ENCODE measurements around the gene SVOPL.

The SVOPL gene

DNA sequence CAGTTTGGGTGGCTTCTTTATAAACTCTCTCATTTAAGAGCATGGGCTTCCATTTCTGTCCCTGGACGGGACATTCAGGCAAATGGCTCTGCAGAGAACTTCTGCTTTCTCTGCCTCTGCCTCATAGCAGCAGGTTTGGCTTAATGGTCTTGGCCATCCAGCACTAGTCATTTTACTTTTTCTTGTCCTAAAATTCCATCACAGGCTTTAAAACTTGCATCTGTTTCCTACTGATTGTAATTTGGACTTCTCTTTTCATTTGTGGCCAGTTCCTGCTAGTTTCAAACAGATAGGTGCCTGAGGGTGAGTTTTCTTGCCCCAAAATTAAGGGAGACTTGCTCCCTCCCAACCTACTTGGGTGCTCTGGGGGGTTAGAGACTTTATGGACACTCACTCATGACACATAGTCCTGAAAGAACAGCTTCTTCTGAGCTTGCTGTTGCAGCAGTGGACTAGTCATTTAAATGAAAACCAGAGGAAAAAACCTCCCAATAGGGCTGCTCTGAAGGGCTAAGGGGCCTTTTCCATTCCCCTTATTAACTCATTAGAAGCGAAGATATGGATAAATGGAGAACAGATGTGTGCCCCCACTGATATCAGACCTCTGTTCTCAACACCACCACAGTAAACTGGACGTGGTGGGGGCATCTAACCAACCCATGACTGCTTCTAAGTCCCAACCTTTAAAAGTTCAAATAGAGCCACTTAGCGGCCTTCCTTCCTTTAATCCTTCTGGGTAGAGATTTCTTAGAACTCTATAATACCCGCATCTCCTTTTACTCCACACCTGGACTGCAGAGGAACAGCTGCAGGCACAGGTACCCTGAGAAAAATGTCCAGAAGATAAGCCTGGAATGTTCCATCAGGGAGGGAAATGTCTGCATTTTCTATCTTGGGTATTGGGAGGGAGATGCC, 38.8 kb downstream of the SVOPL start:
- in situ Hi-C loops (cut with MboI; ENCODE audit: low sequenced_read_pairs) = no loop called here

DNA sequence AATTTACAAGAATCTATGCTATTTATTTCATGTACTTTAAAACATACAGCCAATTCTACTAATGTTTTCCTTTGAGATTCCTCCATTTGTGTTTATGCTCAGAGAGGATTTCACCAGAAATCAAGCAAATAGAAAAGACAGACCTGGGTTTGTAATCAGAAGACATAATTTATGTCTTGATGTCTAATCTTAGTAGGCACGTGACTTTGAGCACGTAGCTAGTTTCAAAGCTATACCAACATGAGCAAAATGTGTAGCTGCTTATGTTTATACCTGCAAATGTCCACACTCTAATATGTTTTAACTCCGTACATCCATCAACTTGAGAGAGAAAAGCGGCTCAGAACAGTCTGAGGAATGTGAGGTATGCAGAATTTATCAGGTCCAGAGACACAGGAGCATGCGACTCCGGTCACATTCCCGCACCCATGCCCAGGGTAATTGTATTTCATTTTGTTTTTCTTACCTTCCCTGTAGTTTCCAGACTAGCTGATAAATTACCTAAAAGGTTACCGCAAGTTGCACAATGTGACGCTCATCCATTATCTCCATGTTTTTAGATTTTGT, 40.0 kb downstream of the SVOPL start:
- in situ Hi-C loops (cut with MboI; ENCODE audit: low sequenced_read_pairs) = no loop called here

DNA sequence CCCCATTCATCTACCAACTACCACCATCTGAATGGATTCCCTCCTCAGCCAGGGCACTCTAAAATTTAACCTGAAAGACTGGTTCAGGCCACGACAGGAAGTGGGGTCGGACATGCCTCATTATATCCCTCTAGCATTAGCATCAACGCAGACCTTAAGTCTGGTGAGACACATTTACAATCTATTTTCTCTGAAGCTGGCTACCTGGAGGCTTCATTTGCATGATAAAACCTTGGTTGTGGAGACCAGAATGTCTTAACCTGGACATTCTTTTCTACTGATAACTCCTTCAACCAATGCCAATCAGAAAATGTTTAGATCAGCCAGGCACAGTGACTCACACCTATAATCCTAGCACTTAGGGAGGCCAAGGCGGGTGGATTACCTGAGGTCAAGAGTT, 42.3 kb downstream of the SVOPL start:
- in situ Hi-C loops (cut with MboI; ENCODE audit: low sequenced_read_pairs) = no loop called here

DNA sequence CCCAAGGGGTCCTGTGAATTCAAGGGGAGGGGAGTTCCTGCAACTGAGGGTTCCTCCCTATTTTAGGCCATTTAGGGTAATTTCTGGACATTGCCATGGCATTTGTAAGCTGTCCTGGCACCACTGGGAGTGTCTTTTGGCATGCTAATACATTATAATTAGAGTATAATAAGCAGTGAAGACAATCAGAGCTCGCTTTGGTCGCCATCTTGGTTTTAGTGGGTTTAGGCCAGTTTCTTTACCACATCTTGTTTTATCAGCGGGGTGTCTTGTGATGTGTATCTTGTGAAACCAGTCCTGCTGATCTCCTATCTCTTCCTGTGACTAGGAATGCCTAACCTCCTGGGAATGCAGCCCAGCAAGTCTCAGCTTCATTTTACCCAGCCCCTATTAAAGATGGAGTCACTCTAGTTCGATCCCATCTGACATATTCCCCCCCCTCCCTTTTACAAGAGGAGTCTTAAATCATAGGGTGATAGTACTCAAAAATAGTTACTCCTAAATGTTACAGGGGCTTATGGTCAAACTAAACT, 43.2 kb downstream of the SVOPL start:
- in situ Hi-C loops (cut with MboI; ENCODE audit: low sequenced_read_pairs) = no loop called here

DNA sequence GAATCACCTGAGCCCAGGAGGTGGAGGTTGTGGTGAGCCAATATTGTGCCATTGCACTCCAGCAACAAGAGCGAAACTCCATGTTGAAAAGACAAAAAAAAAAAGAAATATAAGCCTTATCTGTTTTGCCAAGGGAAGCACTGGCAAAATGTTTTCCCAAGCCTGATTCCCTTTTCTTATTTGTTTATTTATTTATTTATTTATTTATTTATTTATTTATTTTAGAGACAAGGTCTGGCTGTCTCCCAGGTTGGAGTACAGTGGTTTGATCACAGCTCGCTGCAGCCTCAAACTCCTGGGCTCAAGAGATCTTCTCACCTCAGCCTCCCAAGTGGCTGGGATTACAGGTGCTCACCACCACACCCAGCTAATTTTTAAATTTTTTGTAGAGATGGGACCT, 44.2 kb downstream of the SVOPL start:
- in situ Hi-C loops (cut with MboI; ENCODE audit: low sequenced_read_pairs) = no loop called here

DNA sequence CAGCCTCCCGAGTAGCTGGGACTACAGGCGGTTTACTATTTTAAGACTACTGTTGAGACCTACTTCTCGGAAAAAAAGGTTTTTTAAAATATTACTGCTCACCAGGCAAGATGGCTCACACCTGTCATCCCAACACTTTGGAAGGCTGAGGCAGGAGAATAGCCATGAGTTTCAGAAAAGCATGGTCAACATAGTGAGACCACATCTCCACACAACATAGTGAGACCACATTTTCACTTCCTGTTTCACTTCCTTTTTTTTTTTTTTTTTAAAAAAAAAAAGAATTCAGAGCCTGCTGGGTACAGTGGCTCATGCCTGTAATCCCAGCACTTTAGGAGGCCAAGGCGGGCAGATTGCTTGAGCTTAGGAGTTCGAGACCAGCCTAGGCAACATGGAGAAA, 46.5 kb downstream of the SVOPL start:
- in situ Hi-C loops (cut with MboI; ENCODE audit: low sequenced_read_pairs) = no loop called here

DNA sequence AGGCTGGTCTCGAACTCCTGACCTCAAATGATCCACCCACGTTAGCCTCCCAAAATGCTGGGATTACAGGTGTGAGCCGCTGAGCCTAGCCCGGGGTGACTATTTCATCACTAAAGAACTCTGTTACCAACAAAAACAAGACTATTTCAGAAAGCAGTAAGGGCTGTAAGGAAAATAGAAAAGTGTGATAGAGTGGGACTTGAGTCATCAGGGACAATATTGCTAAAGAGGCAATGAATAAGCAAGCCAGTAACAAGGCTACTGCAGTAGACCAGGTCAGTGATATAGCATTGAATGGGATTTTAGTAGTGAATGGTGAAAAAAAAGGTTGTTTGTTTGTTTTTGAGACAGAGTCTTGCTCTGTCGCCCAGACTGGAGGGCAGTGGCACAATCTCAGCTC, 51.7 kb downstream of the SVOPL start:
- in situ Hi-C loops (cut with MboI; ENCODE audit: low sequenced_read_pairs) = no loop called here

DNA sequence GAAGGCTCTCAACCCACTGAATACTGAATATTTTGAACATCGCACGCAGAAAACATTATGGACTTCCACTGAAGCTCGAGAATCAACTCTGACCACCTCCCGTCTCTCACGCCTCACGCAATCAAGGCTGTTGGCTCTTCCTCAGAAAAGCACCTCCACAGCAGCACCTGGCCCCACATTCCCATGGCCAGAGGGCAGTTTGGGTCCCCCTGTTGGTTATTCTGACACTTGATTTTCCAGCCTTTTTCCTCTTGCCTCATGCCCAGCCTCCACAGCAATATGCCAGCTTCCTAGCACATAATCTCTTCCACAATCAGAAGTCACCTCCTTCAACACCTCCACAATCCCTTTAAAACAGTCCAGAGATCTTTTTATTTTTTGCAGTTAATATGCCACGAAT, 55.9 kb downstream of the SVOPL start:
- in situ Hi-C loops (cut with MboI; ENCODE audit: low sequenced_read_pairs) = no loop called here

DNA sequence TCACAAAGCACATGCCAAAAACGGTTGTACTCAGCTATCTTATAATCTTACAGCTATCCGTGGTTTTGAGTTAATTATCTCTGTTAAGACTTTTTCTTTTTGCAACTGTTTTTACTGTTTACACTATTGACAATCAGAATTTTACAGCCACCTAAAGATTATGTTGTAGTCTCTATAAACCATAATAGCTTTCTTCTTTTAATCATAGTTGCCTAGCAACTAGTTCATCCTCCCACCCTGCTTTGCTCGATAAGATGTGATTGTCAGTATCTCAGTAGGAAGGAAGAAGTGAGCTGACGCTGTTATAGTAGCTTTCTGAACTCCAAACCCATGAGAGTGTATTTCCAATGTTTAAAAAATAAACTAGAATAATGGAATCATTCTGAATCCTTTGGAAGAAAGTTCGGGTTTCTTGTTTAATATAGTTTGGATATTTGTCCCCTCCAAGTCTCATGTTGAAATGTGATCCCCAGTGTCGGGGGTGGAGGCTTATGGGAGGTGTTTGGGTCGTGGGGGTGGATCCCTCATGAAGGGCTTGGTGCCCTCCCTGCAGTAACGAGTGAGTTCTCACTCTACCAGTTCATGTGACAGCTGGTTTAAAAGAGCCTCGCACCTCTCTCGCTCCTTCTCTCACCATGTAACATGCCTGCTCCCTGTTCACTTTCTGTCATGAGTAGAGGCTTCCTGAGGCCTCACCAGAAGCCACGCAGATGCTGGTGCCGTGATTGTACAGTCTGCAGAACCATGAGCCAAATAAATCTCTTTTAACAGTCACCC, 68.1 kb downstream of the SVOPL start:
- in situ Hi-C loops (cut with MboI; ENCODE audit: low sequenced_read_pairs) = no loop called here

DNA sequence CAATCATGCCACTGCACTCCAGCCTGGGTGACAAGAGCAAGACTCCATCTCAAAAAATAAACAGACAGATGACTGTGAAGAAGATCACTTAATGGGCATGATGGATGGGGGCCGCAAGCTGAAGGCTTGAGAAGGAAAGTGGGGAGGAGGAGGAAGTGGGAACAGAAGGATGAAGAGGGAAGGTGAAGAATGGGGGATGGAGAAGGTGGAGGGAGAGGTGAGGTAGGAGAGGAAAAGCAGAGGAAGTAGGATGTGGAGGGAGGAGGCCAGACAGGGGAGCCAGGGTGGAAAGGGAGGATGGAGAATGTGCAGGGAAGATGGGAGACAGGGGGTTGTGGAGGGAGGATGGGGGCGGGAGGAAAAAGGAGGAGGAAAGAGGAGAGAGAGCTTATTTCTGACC, 68.8 kb downstream of the SVOPL start:
- in situ Hi-C loops (cut with MboI; ENCODE audit: low sequenced_read_pairs) = no loop called here

DNA sequence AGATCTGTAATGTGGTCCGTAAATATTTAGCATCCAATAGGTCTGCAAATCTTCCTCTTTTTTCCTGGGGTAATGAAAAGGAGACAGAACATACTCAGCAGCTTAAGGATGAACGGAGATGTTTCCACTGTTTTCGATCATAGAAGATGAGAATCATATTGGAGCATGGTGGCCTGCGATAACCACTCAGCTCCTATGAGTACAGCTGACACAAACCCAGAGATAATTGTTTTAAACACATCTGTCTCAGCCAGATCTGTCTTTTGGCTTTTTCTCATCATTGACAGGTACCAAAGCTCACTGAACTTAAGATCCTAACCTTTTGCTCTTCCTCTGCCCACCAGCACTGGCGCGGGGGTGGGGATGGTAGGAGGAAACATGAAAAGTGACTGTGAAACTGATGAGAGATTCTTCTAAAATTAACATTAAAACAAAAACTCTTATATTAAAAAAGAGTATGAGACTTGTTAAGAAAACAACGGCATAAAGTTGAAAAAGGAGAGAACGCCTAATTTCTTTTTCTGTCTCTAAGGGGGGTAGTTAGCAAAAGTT, 71.0 kb downstream of the SVOPL start:
- in situ Hi-C loops (cut with MboI; ENCODE audit: low sequenced_read_pairs) = no loop called here

DNA sequence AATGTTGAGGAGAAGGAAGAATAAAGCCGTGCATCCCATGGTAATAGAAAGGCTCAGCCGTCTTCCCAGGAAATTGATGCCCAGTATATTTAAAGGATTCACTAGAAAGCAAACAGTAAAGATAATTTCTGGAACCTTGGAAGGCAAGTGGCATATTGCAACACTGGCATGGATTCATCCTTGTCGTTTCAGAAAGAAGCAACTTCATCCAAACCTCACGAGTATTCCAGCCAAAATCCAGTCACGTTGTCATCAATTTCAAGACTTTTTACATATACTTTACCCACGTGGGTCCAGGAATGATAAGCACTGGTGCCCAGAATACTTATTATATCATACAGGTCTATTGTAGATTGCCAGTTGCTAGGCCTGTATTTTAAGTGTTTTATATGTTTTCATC, 73.8 kb downstream of the SVOPL start:
- in situ Hi-C loops (cut with MboI; ENCODE audit: low sequenced_read_pairs) = no loop called here

DNA sequence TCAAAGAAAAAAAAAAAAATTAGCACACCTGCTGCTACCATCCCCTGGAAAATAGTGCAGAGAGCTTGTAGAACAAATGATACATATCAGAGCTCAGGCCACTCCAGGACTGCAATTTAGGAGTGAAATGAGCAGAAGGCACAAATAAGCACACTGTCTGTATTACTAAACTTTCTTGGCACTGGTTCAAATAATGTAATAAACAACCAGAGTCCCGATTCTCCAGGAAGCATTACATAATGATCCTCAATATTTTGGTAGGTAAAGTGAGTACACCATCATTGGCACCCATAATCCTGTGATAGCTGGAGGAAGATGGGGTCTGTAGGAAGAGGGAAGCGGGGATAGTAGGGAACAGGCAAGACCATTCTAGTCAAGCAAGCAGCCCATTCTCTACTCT, 74.3 kb downstream of the SVOPL start:
- in situ Hi-C loops (cut with MboI; ENCODE audit: low sequenced_read_pairs) = no loop called here

DNA sequence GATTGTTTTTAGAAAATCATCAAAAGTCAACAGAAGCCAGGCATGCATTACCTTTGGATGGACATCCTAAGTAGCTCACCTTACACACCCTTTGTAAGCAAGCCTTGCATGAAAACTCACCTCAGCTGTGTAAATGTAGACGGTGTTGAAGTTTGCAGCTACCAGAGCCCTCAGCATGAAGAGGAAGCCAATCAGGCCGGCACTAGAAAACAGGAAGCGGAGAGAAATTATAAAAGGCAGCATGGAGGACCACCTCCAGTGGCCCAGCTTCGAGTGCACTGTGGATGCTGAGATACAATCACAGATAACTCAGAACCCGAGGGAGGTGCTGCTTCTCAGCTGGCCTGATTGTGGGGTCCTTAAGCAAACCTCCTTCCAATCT, 75.3 kb downstream of the SVOPL start:
- in situ Hi-C loops (cut with MboI; ENCODE audit: low sequenced_read_pairs) = no loop called here

DNA sequence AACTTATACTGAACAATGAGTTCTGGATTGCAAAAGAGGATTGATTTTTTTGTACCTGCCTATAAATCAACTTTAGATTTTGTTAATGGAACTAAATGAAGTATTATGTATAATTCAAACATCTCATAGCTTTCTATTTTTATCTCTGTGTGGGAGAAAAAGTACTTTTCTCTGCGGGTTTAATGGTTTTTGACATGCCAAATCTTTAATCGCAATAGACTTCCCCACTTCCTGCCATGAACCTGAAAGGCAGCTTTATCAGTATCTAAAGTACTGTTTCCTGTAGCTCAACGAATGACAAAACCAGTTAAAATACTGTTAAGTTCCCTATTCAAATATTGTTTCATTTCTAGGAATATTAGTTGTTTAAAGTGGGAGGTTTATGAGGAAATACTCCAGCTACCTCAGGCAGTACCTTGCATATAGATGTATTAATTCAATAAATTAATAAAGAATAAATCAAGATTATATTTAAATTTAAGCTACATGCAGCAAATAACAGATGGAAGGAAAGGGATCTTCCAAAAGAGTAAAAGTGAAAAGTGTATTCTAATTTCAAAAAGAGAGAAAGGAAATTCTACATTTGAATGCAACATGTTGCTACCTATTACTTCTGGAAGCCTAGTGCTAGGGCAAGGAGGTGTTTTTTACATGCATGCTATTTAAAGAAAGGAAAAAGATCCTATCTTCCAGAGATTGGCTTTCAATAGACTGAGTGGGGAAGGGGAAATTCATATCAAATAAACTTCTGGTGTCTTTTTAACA, 75.9 kb downstream of the SVOPL start:
- in situ Hi-C loops (cut with MboI; ENCODE audit: low sequenced_read_pairs) = no loop called here

DNA sequence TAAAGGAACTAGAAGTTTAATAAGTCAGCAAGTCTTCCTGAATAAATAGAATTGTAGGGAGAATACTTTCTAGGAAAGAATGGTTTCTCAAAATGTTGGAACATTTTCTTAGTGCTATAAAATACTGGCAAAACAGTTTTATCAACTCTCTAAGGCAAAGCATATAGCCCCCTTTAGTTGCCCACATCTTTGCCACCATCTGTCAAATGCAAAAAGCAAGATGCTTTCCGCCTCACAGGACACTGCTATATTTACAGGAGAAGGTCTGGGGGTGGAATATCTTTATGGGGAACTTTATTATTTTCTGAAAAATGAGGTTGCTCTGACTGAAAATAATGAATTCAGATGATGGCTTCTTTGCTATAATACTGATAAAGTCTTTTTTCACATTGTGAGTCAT, 78.3 kb downstream of the SVOPL start:
- in situ Hi-C loops (cut with MboI; ENCODE audit: low sequenced_read_pairs) = no loop called here

DNA sequence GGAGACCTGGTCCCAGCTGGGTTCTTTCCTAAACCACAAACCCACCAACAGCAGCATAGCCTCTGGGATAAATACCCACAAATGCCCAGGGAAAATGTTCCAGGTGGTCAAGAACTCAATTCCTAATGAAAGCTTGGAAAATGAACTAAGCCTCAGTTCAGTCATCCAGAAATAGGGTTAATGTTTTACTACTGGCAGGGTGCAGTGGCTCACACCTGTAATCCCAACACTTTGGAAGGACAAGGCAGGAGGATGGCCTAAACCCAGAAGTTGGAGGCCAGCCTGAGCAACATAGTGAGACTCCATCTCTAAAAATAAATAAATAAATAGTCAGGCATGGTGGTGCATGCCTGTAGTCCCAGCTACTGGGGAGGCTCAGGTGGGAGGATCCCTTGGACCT, 82.2 kb downstream of the SVOPL start:
- in situ Hi-C loops (cut with MboI; ENCODE audit: low sequenced_read_pairs) = no loop called here

DNA sequence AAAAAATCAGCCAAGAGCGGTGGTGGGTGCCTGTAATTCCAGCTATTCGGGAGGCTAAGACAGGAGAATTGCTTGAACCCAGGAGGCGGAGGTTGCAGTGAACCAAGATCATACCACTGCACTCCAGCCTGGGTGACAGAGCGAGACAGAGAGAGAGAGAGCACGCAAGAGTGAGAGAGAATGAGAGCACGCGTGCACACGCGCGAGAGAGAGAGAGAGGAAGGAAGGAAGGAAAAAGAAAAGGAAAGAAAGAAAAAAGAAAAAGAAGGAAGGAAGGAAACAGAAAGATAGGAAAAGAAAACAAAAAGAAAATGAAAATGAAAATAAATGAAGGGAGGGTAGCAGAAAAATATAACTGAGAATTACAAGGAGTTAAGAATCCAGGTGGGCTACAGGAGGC, 82.7 kb downstream of the SVOPL start:
- in situ Hi-C loops (cut with MboI; ENCODE audit: low sequenced_read_pairs) = no loop called here

DNA sequence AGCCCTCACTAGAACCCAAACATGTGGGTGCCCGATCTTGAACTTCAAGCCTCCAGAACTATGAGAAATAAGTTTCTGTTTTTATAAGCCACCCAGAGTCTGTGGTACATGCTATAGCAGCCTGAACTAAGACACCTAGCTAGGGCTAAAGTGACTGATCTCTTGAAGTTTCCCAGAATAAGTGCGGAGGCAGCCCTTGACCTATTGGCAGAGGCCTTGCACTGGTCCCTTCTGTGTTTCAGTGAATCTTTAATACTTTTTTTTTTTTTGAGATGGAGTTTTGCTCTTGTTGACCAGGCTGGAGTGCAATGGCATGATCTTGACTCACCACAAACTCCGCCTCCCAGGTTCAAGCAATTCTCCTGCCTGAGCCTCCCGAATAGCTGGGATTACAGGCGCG, 85.1 kb downstream of the SVOPL start:
- in situ Hi-C loops (cut with MboI; ENCODE audit: low sequenced_read_pairs) = no loop called here

DNA sequence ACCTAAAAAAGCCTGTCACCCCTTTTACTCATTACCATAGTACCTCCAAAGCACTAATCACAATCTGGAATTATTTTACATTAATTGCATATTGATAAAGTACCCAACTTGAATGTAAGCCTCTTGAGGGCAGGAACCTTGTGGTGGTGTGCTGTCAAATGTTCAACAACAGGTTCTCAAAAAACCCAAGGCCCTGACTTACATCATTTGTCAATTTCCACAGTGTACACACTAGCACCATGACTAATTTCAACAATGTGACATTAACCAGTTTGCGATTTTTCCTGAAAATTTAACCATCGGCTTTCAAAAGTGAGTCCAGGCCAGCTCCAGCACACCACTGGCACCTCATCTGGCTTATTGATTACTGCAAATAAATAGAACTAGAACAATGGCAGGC, 87.5 kb downstream of the SVOPL start:
- in situ Hi-C loops (cut with MboI; ENCODE audit: low sequenced_read_pairs) = no loop called here

Data from HL-60/S4 treated with phorbol 12-myristate 13-acetate at 8.2 ng/mL for 4 days and 3 days (cell line).